Keratinocyte (primary cell): ENCODE data around the gene SPOCD1. TPM values are rescaled to one million over a fixed set of nuclear protein-coding genes. Genes with fewer than 3 reads are reported as not detected.

Source experiments
- DNase-seq: peaks from one replicate; pipeline ENCODE4 v3.0.0-alpha.2; 2011; ENCODE audit warnings: low read depth, missing footprints, low spot score
- FAIRE-seq: peaks from 2 replicates; lab custom pipeline; 2011; peaks lifted over from hg19 to GRCh38; lab: Jason Lieb, UNC
- H2AFZ ChIP-seq: 2 replicates; pipeline ENCODE4 v1.6.0; 2012; ENCODE audit warnings: low read length, control low read depth, inconsistent platforms; ENCODE audit not compliant: control insufficient read depth
- H3K27ac ChIP-seq: 2 replicates; pipeline ENCODE4 v1.5.1; 2011; ENCODE audit warnings: low read length; ENCODE audit not compliant: control insufficient read depth, insufficient read depth
- H3K27me3 ChIP-seq: 3 replicates; pipeline ENCODE4 v1.6.0; 2011; ENCODE audit warnings: low read length; ENCODE audit not compliant: control insufficient read depth, insufficient read depth; ENCODE audit errors: extremely low read depth
- H3K36me3 ChIP-seq, 2 experiments: 2 replicates in 1 of 2; 3 replicates in 1 of 2; pipeline ENCODE4 v1.5.1; 2011; ENCODE audit warnings: low read length in 2 of 2, mild to moderate bottlenecking in 1 of 2; ENCODE audit not compliant: control insufficient read depth in 2 of 2, insufficient read depth in 2 of 2; ENCODE audit errors: extremely low read depth in 1 of 2
- H3K4me1 ChIP-seq: 3 replicates; pipeline ENCODE4 v1.5.1; 2011; ENCODE audit warnings: low read length; ENCODE audit not compliant: control insufficient read depth, insufficient read depth; ENCODE audit errors: extremely low read depth
- H3K4me2 ChIP-seq: 3 replicates; pipeline ENCODE4 v1.6.0; 2011; ENCODE audit warnings: low read depth, low read length; ENCODE audit not compliant: control insufficient read depth, insufficient read depth; ENCODE audit errors: extremely low read depth
- H3K4me3 ChIP-seq, 3 experiments: fragments of 200-600 bp in 1 of 3; sonication (generic) in 1 of 3; 2 replicates in 2 of 3; 3 replicates in 1 of 3; pipeline ENCODE4 v1.5.1; 2011 to 2016; ENCODE audit warnings: low read length in 3 of 3, mild to moderate bottlenecking in 3 of 3, control low read depth in 2 of 3, inconsistent platforms in 1 of 3, low read depth in 1 of 3, mixed read lengths in 1 of 3, mixed run types in 1 of 3, moderate library complexity in 1 of 3; ENCODE audit not compliant: control insufficient read depth in 2 of 3, insufficient read depth in 2 of 3; ENCODE audit errors: extremely low read depth in 1 of 3
- H3K79me2 ChIP-seq: 2 replicates; pipeline ENCODE4 v1.6.0; 2012; ENCODE audit warnings: low read length; ENCODE audit not compliant: control insufficient read depth, insufficient read depth
- H3K9ac ChIP-seq: 3 replicates; pipeline ENCODE4 v1.6.0; 2011; ENCODE audit warnings: low read length; ENCODE audit not compliant: control insufficient read depth, insufficient read depth; ENCODE audit errors: extremely low read depth
- H3K9me1 ChIP-seq: 3 replicates; pipeline ENCODE4 v1.6.0; 2011; ENCODE audit warnings: low read length; ENCODE audit not compliant: control insufficient read depth, insufficient read depth; ENCODE audit errors: extremely low read depth
- H3K9me3 ChIP-seq: 2 replicates; pipeline ENCODE4 v1.5.1; 2012; ENCODE audit warnings: low read depth, low read length; ENCODE audit not compliant: control insufficient read depth
- H4K20me1 ChIP-seq: 3 replicates; pipeline ENCODE4 v1.6.0; 2011; ENCODE audit warnings: low read length; ENCODE audit not compliant: control insufficient read depth, insufficient read depth; ENCODE audit errors: extremely low read depth
- CTCF ChIP-seq, 3 experiments: IDR thresholded peaks in 1 of 3; conservative IDR thresholded peaks in 1 of 3; optimal IDR thresholded peaks in 1 of 3; 2 replicates in 2 of 3; 3 replicates in 1 of 3; pipeline versions ENCODE3 to v1.5.1; 2011; ENCODE audit warnings: low read length in 3 of 3, mild to moderate bottlenecking in 3 of 3, moderate library complexity in 2 of 3, control low read depth in 1 of 3, inconsistent platforms in 1 of 3; ENCODE audit not compliant: insufficient read depth in 2 of 3; ENCODE audit errors: extremely low read depth in 1 of 3
- EZH2 ChIP-seq: IDR thresholded peaks from one replicate; pipeline ENCODE4 v1.6.1; 2012; ENCODE audit warnings: inconsistent platforms, mild to moderate bottlenecking, low read length, moderate library complexity
- dilution Hi-C: fragments of 300-500 bp; cut with MboI; formaldehyde crosslinking; loops from one replicate; pipeline ENCODE4 v1.7.0; 2020; ENCODE audit warnings: low sequenced_read_pairs; ENCODE audit not compliant: extremely low pct_ligation_motif_present
- polyA plus RNA-seq, 5 experiments: library from polyadenylated mRNA; depleted of rRNA in 3 of 5; stranded (reverse) in 3 of 5; stranded (forward) in 1 of 5; unstranded in 1 of 5; fragments of >200 nt; gene quantifications; 1 replicate in 1 of 5; 2 replicates in 3 of 5; 3 replicates in 1 of 5; pipeline versions ENCODE4 v1.2.1 to v1.2.3, GENCODE V29; 2011 to 2012; ENCODE audit warnings: missing spikeins in 2 of 5, low read depth in 1 of 5, low replicate concordance in 1 of 5

SPOCD1 gene
- polyA plus RNA-seq, 1 donor (not counting 4 experiments of a cell fraction or from before 2014, with no cell fraction given): 4.7 TPM

DNA sequence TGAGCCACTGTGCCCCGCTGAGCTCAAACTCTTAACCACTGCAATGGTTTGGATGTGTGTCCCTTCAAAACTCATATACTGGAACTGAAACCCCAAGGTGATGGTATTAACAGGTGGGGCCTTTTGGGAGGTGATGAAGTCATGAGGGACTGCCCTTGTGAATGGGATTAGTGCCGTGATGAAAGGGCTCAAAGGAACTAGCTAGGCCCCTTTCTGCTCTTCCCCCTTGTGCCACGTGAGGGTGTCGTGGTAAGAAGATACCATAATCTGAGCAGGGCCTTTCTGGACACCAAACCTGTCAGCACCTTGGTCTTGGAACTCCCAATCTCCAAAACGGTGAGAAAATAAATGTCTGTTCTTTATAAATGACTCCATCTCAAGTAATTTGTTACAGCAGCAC, 45.5 kb upstream of the SPOCD1 start:
- Histone ChIP-seq H3K9me1 (no peaks in the 10 kb centered on the region), H3K36me3 (no peaks in the 10 kb centered on the region), H3K79me2 (no peaks in the 10 kb centered on the region), H3K9ac (no peak overlapping the region), H2AFZ (no peak overlapping the region), H3K27ac (no peak overlapping the region), H3K27me3 (no peaks in the 10 kb centered on the region), H3K4me3 (no peak overlapping the region), H3K4me1 (no peaks in the 10 kb centered on the region), H3K4me2 (no peak overlapping the region), H3K9me3 (no peaks in the 10 kb centered on the region), H4K20me1 (no peaks in the 10 kb centered on the region)
- TF ChIP-seq EZH2: no peak
- TF ChIP-seq CTCF (optimal IDR thresholded peaks at IDR 0.05 in 1 of 3, IDR thresholded peaks at IDR 0.05 in 1 of 3, conservative IDR thresholded peaks at IDR 0.05 in 1 of 3; ENCODE audit: extremely low read depth in 1 of 3, insufficient read depth in 2 of 3, low read length in 3 of 3): no peak
- DNase-seq (no peak), FAIRE-seq (no peak)
- dilution Hi-C loops: no loop called here

DNA sequence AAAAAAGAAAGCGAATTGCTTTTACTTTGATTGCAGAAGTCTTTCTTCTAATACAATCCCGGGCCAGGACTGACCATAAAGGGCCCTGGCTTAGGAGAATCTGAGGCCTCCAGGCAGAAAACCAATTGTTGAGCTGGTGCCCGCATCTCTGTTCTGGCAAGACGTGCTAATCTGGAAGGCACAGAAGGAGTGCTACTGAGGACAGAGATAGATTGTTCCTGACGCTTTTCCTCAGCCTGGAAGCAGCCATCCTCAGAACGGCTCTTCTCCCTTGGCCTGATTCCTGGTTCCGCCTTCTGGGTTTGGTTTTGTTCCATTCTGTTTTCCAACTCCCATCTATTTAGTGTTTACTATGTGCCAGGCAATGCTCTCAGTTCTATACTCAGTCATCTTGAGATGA, 44.8 kb upstream of the SPOCD1 start:
- H3K9me1 ChIP-seq: no peaks in the 10 kb centered on the region
- H4K20me1 ChIP-seq: no peaks in the 10 kb centered on the region
- no peak overlapping the region for H2AFZ ChIP-seq
- H3K9me3 ChIP-seq: no peaks in the 10 kb centered on the region
- no peak overlapping the region for H3K4me2 ChIP-seq
- no peak overlapping the region for H3K4me3 ChIP-seq
- H3K79me2 ChIP-seq: no peaks in the 10 kb centered on the region
- H3K27me3 ChIP-seq: no peaks in the 10 kb centered on the region
- no peak overlapping the region for H3K27ac ChIP-seq
- dilution Hi-C loops: no loop called here
- no peak overlapping the region for H3K9ac ChIP-seq
- FAIRE-seq: no peak
- H3K4me1 ChIP-seq: no peaks in the 10 kb centered on the region
- no peak for DNase-seq
- no peak for TF ChIP-seq EZH2
- no peak for TF ChIP-seq CTCF (optimal IDR thresholded peaks at IDR 0.05 in 1 of 3, IDR thresholded peaks at IDR 0.05 in 1 of 3, conservative IDR thresholded peaks at IDR 0.05 in 1 of 3; ENCODE audit: extremely low read depth in 1 of 3, insufficient read depth in 2 of 3, low read length in 3 of 3)
- H3K36me3 ChIP-seq: no peaks in the 10 kb centered on the region
